ENCODE data around the gene MTA1.

- no peak for TF ChIP-seq EP300 (IDR thresholded peaks at IDR 0.05; ENCODE audit: borderline replicate concordance in 1 of 2, low read depth in 1 of 2, low read length in 1 of 2)
- TF ChIP-seq CTCF (IDR thresholded peaks at IDR 0.05): no peak
- no peak for TF ChIP-seq CHD2 (IDR thresholded peaks at IDR 0.05; ENCODE audit: low read length, partially characterized antibody)
- no peak for TF ChIP-seq FOXM1 (IDR thresholded peaks at IDR 0.05; ENCODE audit: low read depth)
- TF ChIP-seq RXRA (IDR thresholded peaks at IDR 0.05; ENCODE audit: borderline replicate concordance, low read depth): no peak
- TF ChIP-seq RAD21 (IDR thresholded peaks at IDR 0.05; ENCODE audit: low read length): no peak
- no peak for TF ChIP-seq MXI1 (IDR thresholded peaks at IDR 0.05; ENCODE audit: low read depth, low read length)
- no peak for TF ChIP-seq SMC3 (IDR thresholded peaks at IDR 0.05; ENCODE audit: low read depth, low read length)
- no peak for TF ChIP-seq POLR2AphosphoS5 (IDR thresholded peaks at IDR 0.05; ENCODE audit: low read depth, low read length)
- TF ChIP-seq EZH2phosphoT487 (IDR thresholded peaks at IDR 0.05; ENCODE audit: borderline replicate concordance, low read depth): no peak
- no peak for TF ChIP-seq MAX (IDR thresholded peaks at IDR 0.05; ENCODE audit: low read depth)
Observed at GRCh38 chr14:105519946-105520698, 100.5 kb downstream of the MTA1 start.
